ENCODE measurements around the gene CDK8.

GRCh38 chr13:26247608-26248007 is 6.3 kb upstream of the CDK8 start:
- TF ChIP-seq USF2 (IDR thresholded peaks at IDR 0.05) (no peak), RAD21 (conservative IDR thresholded peaks at IDR 0.05 in 1 of 2, IDR thresholded peaks at IDR 0.05 in 1 of 2) (no peak), CTCF (IDR thresholded peaks at IDR 0.05) (no peak), ESRRA (IDR thresholded peaks at IDR 0.05; ENCODE audit: borderline replicate concordance, low read length) (no peak), CEBPB (IDR thresholded peaks at IDR 0.05) (no peak), CHD4 (IDR thresholded peaks at IDR 0.05; ENCODE audit: borderline replicate concordance) (no peak), RFX5 (IDR thresholded peaks at IDR 0.05) (no peak), BHLHE40 (IDR thresholded peaks at IDR 0.05; ENCODE audit: low read depth, low read length) (no peak), EHF (CRISPR knock-in tag; IDR thresholded peaks at IDR 0.05) (no peak)
